Fibroblast of skin of back (primary cell): ENCODE data around the gene TNNT2.
A peak's percentile ranks its signal among the peaks of the same experiment; 100 is the strongest.

Experiments used
- DNase-seq: peaks from one replicate; pipeline ENCODE4 v3.0.0-alpha.2; 2013

Gene TNNT2

DNA sequence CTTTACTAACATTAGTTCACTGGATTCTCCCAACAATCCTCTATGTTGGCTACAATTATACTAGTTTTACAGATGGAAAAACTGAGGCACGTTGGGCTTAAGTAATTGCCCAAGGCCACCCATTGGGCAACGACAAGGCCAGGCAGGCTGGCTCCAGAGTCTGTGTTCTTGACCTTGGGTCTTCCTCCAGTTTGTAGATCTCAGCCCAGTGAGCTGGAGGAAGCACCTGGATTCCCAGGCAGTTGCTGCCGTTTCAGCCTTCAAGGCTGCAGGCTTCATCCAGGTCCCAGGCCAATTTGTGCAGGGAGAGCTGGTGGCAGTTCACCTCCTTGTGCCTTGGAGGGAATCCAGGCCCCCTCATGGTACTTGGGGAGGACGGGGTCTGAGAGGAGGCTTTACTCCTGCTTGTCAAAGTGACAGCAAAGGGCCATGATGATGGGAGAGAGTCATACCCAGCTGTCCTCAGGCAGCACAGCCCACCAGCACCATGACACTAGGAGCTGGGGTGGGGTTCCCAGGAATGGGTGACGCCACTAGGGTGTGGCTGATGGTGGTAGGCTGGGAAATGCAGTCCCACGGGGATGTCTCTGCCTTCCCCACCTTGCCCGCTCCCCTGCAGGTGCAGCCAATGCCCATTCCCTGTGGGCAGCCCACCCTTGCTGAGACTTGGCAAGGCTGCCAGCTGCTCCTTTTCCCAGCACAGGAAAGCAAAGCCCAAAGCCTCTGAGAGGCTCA, 67.1 kb downstream of the TNNT2 start:
- DNase-seq: no peak

DNA sequence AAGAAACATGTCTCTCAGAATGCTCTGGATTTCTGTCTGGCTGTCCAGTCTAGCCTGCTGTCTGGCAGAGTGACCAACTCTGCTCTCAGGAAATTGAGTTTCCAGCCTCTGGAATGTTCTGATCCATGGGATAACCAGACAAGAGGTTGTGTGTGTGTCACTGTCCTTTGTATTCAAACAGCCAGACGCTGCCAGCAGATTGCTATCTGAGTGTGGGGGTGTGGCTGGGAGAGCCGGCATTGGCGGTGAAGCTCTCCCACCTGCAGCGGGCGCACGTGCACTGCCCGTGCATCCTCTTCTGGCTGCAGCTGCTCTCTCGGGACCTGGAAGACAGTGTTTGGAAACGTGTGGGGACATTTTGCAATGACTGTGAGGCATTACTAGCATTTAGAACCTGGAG, 68.1 kb downstream of the TNNT2 start:
- DNase-seq: peak; percentile 66
